ENCODE measurements around the gene GALNT7.

Gene GALNT7

DNA sequence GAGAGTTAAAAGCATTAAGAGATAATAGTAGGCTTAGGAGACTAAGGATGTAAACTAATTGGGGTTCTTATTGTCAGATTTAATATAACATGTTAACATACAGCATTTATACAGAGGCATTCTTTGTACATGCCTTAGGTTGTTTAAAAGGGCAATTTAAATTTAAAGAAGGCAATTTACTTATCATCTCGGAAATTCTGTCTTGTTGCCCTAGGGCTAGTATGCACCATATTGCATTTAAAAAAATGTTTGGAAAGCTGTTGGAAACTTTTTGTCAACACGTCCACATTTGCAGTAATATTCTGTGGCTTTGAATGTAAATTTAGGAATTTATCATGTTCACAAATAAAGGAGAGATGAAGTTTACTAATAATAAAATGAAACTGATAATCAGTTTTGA is 25.5 kb downstream of the GALNT7 start:
- TF ChIP-seq TAF1 (IDR thresholded peaks at IDR 0.05; ENCODE audit: borderline replicate concordance, insufficient read depth, low read length), result no peak
- no peak for TF ChIP-seq FOXP2 (optimal IDR thresholded peaks at IDR 0.05; ENCODE audit: borderline replicate concordance, extremely low read depth, extremely low read length, insufficient read depth)
- TF ChIP-seq SIN3A (IDR thresholded peaks at IDR 0.05; ENCODE audit: borderline replicate concordance, insufficient read depth, low read length), result no peak
- no peak for TF ChIP-seq POLR2AphosphoS5 (IDR thresholded peaks at IDR 0.05; ENCODE audit: low read depth, low read length)
- TF ChIP-seq, protein P1, sequence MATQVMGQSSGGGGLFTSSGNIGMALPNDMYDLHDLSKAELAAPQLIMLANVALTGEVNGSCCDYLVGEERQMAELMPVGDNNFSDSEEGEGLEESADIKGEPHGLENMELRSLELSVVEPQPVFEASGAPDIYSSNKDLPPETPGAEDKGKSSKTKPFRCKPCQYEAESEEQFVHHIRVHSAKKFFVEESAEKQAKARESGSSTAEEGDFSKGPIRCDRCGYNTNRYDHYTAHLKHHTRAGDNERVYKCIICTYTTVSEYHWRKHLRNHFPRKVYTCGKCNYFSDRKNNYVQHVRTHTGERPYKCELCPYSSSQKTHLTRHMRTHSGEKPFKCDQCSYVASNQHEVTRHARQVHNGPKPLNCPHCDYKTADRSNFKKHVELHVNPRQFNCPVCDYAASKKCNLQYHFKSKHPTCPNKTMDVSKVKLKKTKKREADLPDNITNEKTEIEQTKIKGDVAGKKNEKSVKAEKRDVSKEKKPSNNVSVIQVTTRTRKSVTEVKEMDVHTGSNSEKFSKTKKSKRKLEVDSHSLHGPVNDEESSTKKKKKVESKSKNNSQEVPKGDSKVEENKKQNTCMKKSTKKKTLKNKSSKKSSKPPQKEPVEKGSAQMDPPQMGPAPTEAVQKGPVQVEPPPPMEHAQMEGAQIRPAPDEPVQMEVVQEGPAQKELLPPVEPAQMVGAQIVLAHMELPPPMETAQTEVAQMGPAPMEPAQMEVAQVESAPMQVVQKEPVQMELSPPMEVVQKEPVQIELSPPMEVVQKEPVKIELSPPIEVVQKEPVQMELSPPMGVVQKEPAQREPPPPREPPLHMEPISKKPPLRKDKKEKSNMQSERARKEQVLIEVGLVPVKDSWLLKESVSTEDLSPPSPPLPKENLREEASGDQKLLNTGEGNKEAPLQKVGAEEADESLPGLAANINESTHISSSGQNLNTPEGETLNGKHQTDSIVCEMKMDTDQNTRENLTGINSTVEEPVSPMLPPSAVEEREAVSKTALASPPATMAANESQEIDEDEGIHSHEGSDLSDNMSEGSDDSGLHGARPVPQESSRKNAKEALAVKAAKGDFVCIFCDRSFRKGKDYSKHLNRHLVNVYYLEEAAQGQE (IDR thresholded peaks at IDR 0.05; ENCODE audit: insufficient read depth in 1 of 2, low read depth in 2 of 2, low read length in 2 of 2), result no peak

DNA sequence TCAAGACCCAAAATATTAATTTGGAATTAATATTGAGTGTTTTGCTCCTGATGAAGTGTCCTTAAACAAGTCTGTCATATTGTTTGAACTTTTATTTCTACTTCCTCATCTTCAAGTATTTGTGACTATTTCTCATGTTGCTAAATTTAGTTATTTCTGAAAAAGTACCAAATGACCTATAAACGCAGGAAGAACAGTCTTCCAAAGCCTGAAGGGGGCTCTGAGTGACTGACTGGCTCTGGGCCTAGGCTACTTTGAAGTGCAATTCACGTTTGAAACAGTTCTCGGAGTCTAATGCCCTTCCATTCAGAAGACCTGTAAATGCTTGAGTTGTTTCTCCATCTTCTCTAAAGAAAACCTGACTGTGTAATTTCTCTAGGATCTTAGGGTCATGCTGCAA is 26.5 kb downstream of the GALNT7 start:
- TF ChIP-seq, protein P1 (IDR thresholded peaks at IDR 0.05; ENCODE audit: insufficient read depth in 1 of 2, low read depth in 2 of 2, low read length in 2 of 2), result no peak
- TF ChIP-seq POLR2AphosphoS5 (IDR thresholded peaks at IDR 0.05; ENCODE audit: low read depth, low read length) (no peak), TAF1 (IDR thresholded peaks at IDR 0.05; ENCODE audit: borderline replicate concordance, insufficient read depth, low read length) (no peak), SIN3A (IDR thresholded peaks at IDR 0.05; ENCODE audit: borderline replicate concordance, insufficient read depth, low read length) (no peak), FOXP2 (optimal IDR thresholded peaks at IDR 0.05; ENCODE audit: borderline replicate concordance, extremely low read depth, extremely low read length, insufficient read depth) (no peak)

DNA sequence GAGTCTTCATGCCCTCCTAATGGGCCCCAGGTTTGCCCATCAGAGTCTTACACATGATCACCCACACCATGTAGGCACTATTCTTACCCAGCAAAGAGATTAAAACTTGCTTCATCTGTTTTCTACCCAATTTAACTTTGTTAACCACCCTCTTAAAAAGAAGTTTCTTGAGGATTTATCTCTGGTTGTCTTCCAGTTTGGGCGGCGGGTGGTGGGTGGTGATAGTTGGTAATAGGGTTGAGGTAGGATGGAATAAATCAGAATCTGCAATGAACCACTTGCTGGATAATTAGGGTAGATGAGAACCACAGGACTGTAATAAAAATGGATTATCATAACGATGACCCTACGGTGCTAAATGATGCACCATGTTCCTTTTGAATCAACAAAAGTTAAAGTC is 30.9 kb downstream of the GALNT7 start:
- TF ChIP-seq FOXP2 (optimal IDR thresholded peaks at IDR 0.05; ENCODE audit: borderline replicate concordance, extremely low read depth, extremely low read length, insufficient read depth), result no peak
- TF ChIP-seq, protein P1 (IDR thresholded peaks at IDR 0.05; ENCODE audit: insufficient read depth in 1 of 2, low read depth in 2 of 2, low read length in 2 of 2), result no peak
- no peak for TF ChIP-seq SIN3A (IDR thresholded peaks at IDR 0.05; ENCODE audit: borderline replicate concordance, insufficient read depth, low read length)
- TF ChIP-seq TAF1 (IDR thresholded peaks at IDR 0.05; ENCODE audit: borderline replicate concordance, insufficient read depth, low read length), result no peak
- no peak for TF ChIP-seq POLR2AphosphoS5 (IDR thresholded peaks at IDR 0.05; ENCODE audit: low read depth, low read length)

DNA sequence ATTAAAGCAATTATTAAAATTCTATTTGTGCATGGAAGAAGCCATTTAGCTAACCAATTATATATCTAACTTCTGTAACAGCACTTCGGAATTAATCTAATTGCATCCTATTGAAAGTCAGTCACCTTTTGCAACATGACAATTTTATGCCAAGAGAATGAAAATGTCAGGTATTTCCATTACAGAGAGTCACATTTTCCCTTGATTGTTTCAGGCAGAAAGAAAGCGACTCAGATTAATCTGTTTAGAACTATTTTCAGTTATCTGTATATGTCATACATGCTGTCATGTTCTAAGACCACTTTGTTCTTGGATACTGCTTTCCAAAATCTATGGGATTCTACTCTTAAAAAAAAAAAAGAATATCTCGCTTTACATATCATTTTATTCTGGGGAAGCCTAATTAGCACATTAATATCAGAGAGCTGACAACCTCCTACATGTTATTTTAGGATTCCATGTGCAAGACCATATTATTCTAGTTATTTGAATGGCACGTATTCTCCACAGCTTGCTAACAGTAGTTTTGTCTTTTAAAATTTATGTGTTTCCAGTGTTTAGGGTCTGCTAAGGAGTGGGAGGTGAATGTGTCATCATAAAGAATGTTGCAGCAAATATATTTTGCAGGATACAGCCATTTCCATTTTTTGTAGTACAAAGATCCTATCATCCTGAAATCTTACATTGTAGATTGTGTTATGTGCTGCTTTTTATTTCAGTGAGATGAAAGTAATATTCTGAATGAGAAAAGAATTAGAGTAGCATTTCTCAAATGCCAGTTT is 31.7 kb downstream of the GALNT7 start:
- no peak for TF ChIP-seq POLR2AphosphoS5 (IDR thresholded peaks at IDR 0.05; ENCODE audit: low read depth, low read length)
- TF ChIP-seq TAF1 (IDR thresholded peaks at IDR 0.05; ENCODE audit: borderline replicate concordance, insufficient read depth, low read length), result no peak
- TF ChIP-seq, protein P1 (IDR thresholded peaks at IDR 0.05; ENCODE audit: insufficient read depth in 1 of 2, low read depth in 2 of 2, low read length in 2 of 2), result no peak
- TF ChIP-seq FOXP2 (optimal IDR thresholded peaks at IDR 0.05; ENCODE audit: borderline replicate concordance, extremely low read depth, extremely low read length, insufficient read depth), result no peak
- TF ChIP-seq SIN3A (IDR thresholded peaks at IDR 0.05; ENCODE audit: borderline replicate concordance, insufficient read depth, low read length), result no peak

All from PFSK-1 (cell line).